GM21737 (cell line): ENCODE measurements around the gene APEH.

Experiments used
- ATAC-seq: cut with Tn5 transposase; IDR thresholded peaks from one replicate; pipeline ENCODE4 v1.9.1; 2021; ENCODE audit warnings: mild to moderate bottlenecking, moderate library complexity; ENCODE audit not compliant: unreplicated experiment

APEH gene

DNA sequence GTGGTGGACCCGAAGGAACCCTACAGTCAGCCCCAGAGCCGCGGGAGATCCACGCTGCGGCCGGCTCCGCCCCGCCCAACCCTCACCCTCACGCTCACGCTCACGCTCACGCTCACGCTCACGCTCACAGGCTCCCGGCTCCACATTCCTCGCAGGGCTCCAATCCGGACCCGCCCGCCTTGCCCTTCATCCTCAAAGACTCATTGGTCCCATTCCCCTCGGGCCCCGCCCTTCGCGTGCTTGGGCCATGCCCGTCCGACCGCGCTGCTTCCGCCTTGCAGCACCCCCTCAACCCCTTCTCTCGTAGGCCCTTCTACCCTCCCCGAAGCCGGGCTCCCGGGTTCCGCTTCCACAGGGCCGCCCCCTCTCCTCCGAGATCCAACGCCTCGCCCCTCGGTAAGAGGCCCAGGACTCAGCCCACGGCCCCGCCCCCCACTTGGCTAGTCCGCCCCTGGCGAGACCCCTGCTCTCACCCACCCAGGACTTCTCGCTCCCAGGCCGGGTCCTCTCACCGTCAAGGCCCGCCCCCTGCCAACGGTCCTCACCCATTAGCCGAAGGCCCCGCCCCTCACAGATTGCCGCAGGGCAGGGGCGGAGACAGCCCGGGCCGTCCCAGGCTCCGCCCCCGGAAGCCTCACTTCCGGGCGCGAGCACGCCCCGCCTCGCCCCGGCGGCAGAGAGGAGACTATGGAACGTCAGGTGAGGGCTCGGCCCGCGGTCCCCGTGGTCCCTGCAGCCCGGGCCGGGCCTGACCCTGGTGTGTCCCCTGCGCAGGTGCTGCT is at the start of gene APEH:
Gene APEH (plus strand): TSS at position 637 of the 782 bp plus-strand sequence. CDS start 51 bp downstream, at position 688.
- ATAC-seq = peak; percentile 75

GRCh38 chr3:49625071-49625470 is 49.1 kb upstream of the APEH start:
- ATAC-seq = no peak

GRCh38 chr3:49626101-49626581 is 48.0 kb upstream of the APEH start:
- no peak for ATAC-seq

GRCh38 chr3:49626796-49627195 is 47.4 kb upstream of the APEH start:
- ATAC-seq = no peak

DNA sequence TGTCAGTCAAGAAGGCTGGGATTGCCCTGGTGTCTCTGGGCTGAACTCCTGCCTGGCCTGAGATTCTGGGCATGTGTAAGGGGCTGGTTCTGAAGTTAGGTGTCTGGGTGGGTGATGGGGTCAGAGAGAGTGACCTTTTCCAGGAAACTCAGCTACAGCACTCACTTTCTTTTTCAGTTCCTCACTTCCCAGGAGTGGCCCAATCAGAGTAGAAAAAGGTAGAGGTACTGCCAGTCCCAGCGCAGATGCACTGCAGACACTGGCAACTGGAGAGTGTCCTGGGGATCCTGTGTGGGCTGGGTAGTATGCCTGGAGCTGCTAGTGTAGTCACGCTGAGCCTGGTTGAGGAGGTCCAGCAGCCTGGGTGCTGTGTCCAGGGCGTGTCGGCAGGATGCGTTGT is 46.5 kb upstream of the APEH start:
- ATAC-seq = no peak

DNA sequence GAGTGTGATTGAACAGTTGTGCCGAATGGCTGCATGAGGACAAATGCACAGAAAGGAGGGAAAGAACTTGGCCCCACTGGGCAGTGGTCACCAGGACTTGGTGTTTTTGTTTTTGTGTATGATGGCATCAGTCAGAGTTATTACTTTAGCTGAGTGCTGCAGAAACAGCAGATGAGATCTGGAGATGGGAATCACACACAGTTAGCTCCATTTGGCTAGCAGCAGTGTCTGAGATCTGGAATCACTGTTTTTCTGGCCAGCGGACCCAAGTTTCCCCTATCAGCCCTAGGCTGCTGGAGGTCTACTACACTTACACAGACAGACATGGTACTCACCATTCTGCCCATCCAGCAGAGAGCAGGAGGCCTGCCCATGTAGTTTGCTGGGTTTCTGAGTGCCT is 45.9 kb upstream of the APEH start:
- ATAC-seq = no peak

GRCh38 chr3:49629451-49629850 is 44.7 kb upstream of the APEH start:
- no peak for ATAC-seq

DNA sequence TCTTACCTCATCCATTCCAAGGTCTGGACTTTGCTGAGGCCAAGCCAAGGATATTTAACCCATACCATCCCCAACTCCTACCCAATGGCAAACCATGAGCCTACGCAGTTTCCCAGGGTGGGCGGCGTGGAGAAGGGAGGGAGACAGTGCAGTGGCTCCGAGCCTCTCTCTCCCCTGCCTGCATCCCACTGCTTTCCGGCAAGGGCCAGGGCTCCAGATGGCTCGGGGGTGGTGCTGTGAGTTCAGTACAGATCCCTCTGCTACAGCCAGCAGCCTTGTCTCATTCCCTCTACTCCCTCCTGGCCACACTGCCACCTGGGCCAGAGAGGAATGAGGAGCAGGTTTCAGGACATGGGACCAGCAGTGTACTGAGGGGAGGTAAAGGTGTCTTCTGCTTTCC is 44.3 kb upstream of the APEH start:
- ATAC-seq = no peak

DNA sequence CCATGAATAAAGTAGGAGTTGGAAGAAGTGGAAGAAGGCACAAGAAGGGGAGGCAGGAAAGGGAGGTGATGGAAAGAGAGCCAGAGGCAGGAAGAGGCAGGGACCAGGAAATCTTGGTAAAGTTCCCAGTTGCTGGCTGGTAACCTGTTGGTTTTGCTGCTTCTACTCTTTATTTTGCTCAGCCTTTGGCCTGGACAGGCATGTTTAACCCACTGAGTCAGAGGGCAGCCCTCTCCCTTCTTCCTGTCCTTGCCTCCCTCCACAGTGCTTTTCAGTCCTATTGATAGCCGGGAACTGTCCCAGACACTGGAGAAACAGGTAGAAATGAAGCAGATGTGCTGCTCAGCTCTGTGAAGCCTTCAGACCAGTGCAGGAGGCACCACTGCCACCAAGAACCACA is 43.4 kb upstream of the APEH start:
- ATAC-seq = no peak

- ATAC-seq = no peak
These were observed 39.4 kb upstream of the APEH start for GRCh38 chr3:49634736-49635135.

DNA sequence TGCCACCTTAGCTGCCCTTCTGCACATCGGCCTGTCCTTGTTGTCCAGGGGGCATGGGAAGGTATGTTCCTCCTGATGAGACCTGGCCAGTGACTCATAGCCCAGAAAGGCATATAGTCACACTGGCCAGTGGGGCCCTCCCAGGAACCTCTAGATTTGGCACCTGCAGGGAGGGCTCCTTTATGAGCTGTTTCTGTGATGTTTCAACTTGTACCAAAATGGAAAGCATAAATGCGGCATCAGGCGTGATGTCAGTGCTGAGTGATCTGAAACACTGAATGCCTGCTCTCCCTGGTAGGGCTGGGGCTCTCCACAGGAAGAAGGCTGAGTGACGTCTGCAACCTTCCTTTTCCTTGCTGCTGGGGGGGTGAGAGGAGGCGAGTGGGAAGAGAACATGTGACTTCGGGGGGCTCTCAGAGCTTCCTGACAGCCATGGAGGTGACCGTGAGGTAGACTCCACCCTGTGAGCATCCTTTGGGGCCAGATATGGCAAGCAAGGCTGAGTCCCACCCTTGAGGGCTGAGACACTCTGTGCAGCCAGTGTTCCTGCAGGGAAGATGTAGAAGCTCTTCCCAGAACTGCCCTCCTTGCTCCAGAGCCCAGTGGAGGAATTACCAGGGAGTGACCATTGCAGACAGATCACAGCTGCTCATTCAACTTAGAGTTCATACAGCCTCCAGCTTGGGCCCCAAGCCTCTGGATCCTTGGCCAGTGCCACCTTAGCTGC is 37.1 kb upstream of the APEH start:
- ATAC-seq = no peak

DNA sequence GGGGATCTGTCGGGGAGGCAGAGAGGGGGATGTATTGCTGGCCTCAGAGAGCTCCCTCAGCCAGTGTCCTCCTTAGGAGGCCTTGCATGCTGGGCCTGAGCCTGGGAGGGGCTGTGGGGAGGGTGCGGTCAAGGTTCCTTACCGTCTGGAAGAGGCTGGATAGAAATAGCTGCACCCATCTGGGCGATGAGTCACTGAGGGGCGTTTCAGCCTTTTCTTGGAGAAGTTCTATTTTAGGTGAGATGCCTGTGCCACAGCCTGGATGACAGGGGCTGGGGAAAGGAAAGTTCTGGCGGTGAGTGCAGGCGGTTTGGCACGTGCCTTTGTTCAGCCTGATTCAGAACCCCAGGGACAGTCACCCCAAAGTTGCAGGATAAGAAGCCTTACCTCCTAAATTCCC is 35.7 kb upstream of the APEH start:
- no peak for ATAC-seq

DNA sequence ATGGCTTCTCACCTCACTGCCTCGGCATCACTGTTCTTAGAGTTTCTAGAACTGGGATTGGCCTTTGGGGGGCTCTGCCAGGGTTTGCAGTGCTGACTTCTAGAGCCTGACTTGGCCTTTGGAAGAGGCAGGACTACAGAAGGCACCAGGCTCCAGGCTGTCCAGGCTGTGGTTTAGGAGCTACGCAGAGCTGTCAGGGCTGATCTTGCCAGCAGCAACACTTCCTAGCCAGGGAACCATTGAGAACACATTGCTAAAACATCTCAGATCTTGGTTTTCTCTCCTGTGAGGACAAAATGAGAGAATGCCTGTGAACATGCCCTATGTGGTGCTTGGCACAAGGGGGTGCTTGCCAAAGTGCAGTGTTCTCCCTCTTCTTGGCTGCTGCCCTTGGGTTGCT is 34.6 kb upstream of the APEH start:
- ATAC-seq = no peak

DNA sequence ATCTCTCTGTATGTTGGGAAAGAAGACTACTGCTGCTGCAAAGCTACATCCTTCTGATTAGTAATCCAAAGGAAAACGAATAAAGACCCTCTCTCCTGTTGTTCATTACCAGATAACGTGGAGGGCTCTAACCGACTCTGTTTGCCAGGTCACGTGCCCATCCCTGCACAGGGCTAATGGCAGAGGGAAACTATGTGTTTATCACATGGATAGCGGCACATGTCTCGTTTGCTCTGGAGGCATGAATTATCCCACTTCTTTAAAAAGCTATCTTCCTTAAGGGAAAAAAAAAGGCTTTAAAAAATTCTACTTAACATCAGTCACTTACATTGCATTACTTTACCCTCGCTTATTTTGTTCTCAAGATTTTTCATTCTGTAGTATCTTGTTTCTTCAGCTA is 32.9 kb upstream of the APEH start:
- no peak for ATAC-seq

DNA sequence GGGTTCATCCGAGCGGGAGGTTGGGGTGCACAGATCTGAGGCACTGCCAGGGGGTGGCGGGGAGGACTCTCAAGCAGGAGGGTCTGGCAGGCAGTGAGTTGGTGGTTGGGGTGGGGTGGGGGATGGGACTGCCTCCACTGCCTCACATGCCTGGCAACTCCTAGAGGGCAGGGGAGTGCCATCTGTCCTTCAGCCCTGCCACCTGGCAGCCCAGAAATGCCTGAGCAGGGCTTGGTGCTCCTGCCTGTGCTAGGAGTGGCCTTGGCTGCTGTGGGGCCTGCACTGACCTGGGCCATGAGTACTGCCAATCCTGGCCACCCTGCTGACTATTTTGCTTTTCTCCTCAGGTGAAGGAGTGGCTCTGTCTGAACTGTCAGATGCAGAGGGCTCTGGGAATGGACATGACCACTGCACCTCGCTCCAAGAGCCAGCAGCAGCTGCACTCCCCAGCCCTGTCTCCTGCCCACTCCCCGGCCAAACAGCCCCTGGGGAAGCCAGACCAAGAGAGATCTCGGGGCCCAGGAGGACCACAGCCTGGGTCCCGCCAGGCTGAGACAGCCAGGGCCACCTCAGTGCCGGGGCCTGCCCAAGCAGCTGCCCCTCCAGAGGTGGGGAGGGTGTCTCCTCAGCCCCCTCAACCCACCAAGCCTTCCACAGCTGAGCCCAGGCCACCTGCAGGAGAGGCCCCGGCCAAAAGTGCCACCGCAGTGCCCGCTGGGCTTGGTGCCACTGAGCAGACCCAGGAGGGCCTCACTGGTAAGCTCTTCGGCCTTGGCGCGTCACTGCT is 32.0 kb upstream of the APEH start:
- no peak for ATAC-seq

GRCh38 chr3:49642708-49643145 is 31.4 kb upstream of the APEH start:
- ATAC-seq = no peak

- no peak for ATAC-seq
These were observed 29.5 kb upstream of the APEH start for GRCh38 chr3:49644684-49645083.

DNA sequence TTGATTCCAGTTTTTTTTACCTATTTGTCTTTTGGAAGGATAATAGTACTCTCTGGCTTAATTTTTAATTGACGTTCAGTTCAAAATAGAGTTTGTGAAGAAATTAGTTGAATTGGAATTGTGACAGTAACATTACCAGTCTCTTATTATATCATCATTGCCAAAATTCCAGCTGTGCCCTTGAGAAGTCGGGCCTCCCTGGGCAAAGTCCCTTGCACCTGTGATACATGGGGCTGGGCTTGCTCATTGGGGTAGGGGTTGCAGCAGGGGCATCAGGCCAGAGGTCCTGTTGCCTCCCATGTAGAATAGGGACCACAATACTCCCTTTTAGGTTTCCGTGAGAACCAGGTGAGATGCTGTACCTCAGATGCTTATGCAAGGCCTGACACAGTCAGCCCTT is 27.9 kb upstream of the APEH start:
- ATAC-seq = no peak

DNA sequence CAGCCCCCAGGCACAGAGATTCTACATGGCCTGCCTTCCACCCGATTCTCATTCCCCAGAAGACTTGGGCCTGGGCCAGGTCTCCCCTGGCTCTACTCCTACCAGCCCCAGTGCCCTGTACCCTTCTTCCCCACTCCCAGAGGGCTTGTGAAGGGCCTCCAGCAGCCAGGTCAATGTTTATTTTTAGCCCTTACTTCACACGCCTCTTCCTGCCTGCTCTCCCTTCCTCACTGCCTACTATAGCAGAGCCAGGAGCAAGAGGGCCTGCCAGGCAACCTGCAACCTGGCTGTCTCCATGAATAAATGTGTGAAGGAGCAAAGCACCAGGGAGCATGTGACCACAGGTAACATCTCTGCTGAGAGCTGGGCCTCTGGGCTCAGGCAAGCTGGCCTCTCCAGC is 26.4 kb upstream of the APEH start:
- no peak for ATAC-seq

GRCh38 chr3:49648354-49649019 is 25.7 kb upstream of the APEH start:
- ATAC-seq = no peak

DNA sequence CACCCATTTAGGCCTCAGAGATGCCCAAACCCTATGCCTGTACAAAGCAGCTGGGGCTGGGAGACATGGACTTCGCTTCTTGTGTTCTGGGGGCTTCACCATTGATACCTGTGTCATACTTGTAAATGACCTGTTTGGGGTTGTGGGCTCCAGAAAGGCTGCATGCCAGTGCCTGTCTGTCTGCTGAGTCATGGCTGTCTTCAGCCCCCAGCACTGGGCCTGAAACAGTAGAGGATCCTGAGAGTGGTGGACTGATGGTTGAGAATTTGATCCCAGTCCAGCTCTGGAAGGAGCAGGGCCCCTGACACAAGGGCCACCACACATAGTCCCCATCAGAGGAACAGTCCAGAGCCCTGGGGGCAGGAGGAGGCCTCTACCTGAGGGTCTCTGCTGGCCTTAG is 24.6 kb upstream of the APEH start:
- ATAC-seq = no peak
